GM21381 (cell line): ENCODE data around the gene CA14.
A peak's percentile ranks its signal among the peaks of the same experiment; 100 is the strongest.
"Not testable (repeated sequence)": the region's sequence is repeated elsewhere in the genome, so short reads cannot be mapped to it uniquely, and the experiment has no call there.

Experiments used
- ATAC-seq: cut with Tn5 transposase; IDR thresholded peaks from one replicate; pipeline ENCODE4 v1.9.1; 2021; ENCODE audit warnings: mild to moderate bottlenecking, moderate library complexity; ENCODE audit not compliant: unreplicated experiment

CA14 gene

DNA sequence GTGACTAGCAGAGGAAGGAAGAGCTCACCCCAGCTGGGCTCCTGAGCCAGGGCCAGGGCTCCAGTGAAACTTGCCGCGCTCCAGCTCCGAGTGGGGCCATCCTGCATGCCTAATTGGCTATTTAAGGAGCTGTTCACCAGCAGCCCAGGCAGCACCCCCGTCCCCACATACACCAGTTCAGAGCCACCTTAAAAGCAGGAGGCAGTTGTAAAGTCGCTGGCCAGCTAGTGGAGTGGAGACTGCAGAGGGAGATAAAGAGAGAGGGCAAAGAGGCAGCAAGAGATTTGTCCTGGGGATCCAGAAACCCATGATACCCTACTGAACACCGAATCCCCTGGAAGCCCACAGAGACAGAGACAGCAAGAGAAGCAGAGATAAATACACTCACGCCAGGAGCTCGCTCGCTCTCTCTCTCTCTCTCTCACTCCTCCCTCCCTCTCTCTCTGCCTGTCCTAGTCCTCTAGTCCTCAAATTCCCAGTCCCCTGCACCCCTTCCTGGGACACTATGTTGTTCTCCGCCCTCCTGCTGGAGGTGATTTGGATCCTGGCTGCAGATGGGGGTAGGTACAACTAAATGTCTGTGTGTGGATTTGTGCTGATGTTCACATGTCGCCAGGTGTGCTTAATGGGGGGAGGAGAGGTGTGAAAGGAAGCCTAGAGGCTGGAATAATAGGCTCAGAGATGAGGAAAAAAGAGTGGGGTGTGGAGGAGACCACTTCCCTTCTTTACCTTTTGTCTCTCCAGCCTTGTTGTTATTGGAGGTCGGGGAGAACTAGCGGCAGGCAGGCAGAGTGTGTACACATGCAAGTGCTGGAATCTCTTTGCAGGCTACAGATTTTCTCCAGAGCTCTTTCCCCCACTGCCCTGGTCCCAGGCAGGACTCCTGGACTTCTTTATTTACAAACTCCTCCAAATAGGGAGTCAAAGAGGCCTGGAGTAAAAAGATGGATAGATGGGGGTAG is at the start of gene CA14:
CA14 (plus strand) TSS at position 151 of the 962 bp plus-strand sequence; CDS start at position 506, 355 bp downstream.
- ATAC-seq = no peak

DNA sequence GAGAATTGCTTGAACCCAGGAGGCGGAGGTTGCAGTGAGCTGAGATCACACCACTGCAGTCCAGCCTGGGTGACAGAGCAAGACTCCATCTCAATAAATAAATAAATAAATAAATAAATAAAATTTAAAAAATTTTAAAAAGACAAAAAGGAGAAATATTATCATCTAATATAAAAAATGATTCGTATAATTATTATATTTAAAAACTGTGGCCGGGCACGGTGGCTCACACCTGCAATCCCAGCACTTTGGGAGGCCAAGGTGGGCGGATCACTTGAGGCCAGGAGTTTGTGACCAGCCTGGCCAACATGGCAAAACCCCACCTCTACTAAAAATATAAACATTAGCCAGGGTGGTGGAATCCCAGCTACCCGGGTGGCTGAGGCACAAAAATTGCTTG is 49.1 kb upstream of the CA14 start:
- ATAC-seq = not testable (repeated sequence)

DNA sequence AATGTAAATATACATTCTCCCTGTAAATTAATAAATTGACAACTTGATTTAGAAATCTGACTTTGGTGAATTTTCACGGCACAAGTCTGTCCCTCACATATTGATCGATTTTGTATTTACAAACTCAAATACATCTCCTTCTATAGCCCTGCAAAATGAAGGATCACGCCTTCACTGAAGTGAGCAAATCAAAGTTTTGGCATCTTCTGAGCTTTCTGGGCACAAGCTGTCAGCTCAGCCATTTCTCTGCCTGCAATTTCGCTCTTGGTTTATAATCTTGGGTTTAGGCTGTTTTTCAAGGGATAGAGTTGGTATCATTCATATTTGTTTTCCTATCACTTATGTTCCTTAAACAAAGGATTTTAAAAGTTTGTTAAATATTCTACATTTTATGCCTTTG is 47.5 kb upstream of the CA14 start:
- ATAC-seq = no peak

DNA sequence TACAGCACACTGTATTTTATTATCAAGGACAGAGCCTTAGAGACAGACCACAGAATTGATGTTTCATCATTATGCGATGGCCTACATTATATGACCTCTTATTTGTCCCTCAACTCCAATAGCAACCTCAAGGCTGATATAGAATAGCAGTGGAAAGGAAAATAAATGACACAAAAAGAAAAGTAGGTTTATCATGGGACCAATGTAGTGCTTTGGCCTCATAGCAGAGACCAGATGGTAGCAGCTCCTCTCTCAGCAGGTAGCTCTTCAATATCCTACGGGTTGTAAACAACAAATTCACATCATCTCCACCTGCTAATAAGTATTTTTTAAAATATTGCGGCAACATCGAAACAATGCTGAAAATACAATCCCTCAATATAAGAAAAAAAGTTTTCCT is 46.9 kb upstream of the CA14 start:
- no peak for ATAC-seq

DNA sequence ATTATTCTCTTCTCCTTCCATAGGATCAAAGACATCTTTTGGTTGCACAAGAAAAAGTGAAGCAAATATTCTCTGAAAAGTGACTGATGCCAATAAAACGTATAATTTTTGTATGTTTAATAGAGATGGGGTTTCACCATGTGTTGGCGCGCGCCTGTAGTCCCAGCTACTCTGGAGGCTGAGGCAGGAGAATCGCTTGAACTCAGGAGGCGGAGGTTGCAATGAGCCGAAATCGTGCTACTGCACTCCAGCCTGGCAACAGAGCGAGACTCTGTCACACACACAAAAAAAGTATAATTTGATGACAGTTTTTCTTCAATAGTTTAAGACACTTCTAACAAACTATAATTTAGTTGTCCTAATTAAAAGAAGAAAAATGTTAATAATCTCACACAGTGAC is 45.5 kb upstream of the CA14 start:
- no peak for ATAC-seq

DNA sequence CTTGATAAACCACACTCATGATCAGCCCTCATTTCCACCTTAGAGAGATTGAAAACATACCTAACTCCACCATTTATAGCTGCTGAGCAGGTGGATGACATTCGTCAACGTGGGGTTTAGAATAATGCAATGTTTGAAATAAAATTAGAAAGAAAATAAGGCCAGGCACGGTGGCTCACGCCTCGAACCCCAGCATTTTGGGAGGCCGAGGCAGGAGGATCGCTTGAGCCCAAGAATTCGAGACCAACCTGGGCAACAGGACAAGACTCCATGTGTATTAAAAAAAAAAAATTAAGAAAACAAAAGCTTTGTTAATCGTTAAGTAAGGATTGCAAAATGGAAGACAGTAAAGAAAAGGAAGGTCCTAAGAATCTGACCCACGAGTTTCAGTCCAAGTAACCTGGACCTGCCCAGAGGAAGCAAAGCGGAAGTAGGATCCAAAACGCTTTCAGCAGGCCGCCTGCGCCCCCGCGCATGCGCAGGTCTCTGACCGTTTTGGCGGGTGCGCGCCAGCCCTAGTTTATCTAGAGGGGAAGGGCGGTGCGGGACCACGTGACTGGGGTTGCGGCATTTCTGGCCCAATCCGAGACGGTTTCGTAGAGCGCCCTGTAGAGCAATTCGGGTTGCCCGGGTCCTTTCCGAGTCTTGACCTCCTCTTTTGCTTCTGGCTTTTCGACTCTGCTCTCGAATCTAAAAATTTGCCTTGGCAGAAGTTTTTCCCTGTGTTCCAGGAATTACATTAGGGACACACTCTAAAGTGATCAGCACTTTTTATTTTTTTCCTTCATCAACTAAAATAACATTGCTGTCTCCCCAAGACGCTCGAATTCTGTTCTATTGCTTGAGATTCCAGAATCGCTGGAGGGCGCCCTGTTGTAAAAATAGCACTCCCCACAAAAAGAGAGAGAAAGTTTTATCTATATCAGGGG is 44.1 kb upstream of the CA14 start:
- ATAC-seq = peak; percentile 90

DNA sequence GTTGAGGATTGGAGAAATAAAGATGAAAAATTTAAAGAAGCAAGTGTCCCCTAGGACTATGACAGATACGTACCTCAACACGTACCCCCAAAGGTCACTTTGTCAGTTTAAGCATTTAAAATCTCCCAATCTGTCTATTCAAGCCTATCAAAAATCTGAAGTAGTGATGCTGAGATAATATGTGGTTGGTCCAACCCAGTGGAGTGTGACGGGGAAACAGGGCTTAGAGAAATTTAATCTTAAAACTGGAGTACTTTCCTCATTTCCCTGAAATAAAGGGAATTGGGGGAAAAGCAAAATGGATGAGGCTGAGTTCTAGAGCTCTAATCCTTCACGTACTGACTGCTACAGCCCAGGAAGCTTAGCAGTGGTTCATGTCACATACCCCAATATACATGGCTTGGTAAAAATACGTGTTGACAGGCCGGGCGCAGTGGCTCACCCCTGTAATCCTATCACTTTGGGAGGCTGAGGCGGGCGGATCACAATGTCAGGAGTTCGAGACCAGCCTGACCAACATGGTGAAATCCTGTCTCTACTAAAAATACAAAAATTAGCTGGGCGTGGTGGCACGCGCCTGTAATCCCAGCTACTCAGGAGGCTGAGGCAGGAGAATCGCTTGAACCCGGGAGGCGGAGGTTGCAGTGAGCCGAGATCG is 43.3 kb upstream of the CA14 start:
- ATAC-seq = not testable (repeated sequence)

DNA sequence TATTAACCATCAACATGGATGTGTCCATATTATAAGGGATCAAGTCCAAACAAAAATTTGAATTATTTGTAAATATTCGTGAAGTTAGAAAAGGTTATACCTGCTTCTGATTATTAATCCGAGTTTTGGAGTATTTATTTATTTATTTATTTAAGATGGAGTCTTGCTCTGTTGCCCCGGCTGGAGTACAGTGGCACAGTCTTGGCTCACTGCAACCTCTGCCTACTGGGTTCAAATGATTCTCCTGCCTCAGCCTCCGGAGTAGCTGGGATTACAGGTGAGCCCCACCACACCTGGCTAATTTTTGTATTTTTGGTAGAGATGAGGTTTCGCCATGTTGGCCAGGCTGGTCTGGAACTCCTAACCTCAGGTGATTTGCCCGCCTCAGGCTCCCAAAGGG is 41.7 kb upstream of the CA14 start:
- not testable (repeated sequence) for ATAC-seq

DNA sequence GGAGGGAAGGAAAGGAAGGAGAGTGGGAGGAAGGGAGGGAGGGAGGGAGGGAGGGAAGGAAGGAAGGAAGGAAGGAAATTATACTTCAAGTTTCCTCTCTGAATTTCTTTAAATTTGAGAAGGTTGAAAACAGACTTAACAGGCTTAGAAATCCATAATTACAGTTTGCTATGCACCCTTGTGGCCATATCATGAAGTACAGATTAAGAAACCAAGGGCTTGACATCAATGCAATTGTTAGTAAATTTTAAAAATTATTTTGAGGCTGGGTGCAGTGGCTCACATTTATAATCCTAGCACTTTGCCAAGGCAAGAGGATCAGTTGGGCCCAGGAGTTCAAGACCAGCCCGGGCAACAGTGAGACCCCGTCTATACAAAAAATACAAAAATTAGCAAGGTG is 36.0 kb upstream of the CA14 start:
- ATAC-seq = no peak

DNA sequence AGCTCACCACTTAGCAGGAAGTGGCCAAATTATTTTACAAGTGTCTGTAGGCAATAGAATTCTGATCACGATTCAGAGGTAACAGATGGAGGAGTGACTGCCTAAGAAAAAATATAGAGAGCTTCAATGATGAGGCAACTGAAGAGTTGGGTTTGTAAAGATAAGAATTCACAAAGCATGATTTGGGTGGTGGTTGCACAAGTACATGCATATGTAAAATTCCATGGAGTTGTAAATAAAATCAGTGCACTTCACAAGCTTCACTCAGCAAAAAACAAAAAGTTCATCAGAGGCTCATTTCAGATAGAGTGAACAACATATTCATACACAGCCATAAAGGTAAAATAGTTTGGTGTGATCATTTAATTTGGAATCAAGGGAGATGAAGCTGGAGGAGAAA is 32.6 kb upstream of the CA14 start:
- ATAC-seq = no peak

DNA sequence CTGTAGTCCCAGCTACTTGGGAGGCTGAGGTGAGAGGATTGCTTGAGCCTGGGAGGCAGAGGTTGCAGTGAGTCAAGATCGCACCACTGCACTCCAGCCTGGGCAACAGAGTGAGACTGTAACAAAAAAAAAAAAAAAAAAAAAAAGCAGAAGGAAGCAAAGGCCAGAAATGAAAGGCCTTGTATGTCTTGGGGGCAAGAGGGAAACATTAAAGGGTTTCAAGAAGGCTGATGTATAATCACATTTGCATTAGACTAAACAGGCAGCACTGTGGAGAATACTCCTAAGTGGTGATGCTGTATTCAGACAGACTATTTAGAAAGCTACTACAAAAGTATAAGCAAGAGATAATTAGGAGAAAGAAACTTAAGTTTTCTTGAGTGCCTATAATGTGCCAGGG is 32.0 kb upstream of the CA14 start:
- ATAC-seq = no peak

DNA sequence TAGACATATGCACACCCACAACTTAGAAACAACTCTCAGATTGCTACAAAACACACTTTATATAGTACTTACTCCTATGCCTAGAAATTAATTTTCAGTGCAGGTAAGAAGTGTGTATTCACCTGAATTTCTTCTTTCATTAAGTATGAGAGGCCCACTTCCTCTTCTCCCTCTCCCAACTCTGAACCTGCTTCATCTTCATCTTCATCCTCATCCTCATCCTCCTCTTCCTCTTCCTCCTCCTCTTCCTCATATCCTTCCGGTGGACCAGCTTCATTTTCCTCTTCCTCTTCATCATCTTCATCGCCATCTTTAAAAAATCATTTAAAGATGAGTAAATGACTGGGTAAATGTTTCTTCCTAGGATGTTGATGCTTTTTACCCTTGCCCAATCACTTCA is 31.1 kb upstream of the CA14 start:
- no peak for ATAC-seq

DNA sequence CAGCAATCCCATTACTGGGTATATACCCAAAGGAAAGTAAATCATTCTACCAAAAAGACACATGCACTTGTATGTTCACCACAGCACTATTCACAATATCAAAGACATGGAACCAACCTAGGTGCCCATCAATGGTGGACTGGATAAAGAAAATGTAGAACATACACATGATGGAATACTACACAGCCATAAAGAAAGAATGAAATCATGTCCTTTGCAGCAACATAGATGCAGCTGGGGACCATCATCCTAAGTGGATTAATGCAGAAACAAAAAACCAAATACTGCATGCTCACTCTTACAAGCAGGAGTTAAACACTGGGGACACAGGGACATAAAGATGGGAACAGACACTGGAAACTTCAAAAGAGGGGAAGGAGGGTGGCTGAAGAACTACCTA is 30.3 kb upstream of the CA14 start:
- ATAC-seq = no peak

DNA sequence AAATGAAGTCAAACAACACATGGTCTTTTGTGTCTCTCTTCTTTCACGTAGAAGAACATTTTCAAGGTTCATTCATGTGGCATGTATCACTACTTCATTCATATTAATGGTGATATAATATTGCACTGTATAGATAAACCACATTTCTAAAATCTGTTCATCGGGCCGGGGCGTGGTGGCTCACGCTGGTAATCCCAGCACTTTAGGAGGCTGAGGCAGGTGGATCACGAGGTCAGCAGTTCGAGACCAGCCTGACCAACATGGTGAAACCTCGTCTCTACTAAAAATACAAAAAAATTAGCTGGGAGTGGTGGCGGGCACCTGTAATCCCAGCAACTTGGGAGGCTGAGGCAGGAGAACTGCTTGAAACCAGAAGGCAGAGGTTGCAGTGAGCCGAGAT is 29.3 kb upstream of the CA14 start:
- not testable (repeated sequence) for ATAC-seq

DNA sequence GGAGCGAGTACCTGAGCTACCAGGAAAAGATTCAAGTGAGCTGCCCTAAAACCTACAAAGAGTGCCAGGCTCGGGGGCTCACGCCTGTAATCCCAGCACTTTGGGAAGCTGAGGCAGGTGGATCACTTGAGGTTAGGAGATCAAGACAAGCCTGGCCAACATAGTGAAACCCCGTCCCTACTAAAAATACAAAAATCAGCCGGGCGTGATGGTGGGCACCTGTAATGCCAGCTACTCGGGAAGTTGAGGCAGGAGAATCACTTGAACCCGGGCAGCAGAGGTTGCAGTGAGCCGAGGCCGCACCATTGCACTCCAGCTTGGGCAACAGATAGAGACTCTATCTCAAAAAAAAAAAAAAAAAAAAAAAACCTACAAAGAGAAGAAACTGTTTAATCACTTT is 24.7 kb upstream of the CA14 start:
- ATAC-seq = not testable (repeated sequence)

DNA sequence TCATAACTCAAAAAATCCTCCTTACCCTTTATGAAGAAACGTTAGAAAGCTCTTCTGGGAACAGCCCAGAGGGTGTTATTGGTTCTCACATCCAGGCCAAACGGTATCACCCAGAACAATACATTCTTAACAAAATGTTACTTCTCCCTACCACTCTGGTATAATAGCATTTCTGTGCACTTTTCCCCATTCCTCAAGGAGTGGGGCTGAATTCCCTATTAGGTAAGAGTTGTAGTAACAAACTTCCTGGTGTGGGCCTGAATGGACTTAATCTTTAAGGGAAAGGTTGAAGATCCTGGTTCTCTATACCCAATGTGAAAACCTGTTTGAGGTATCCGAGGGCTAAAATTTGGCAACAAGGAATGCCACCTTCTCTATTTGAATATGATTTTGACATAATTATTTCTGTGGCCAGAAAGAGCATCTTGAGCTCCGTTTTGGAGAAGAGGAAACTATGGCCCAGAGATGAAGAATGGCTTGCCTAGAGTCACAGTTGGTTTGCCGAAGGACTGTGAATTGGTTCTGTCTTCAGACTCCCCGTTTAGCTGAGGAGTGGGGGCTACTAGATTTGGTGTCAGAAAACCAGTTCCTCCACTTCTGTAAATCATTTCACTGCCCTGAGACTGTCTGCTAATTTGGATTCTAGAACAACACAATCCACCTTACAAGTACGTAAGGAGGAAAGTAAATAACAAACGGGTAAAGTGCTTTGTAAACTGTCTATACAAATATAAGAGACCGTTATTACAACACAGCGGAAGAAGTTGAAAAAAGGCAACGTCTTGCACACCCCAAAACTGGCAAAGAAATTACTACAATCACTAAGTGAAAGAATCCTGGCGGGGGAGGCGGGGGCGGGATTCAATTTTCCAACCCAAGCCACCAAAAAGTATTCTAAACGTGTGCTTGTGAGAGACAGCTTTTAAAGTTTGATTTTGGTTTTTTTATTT is 23.9 kb upstream of the CA14 start:
- no peak for ATAC-seq

DNA sequence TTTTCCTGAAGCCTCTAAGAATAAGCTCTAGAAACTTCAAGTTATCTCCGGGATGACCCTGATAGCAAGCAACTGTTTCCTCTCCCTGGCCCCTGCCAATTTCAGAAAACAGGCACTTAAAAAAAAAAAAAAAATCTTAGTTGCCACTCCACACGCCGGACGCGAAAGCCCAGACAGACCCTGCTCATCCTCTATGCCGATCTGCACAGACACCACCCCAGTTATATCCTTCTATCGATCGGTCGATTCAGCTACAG is 23.3 kb upstream of the CA14 start:
- no peak for ATAC-seq

DNA sequence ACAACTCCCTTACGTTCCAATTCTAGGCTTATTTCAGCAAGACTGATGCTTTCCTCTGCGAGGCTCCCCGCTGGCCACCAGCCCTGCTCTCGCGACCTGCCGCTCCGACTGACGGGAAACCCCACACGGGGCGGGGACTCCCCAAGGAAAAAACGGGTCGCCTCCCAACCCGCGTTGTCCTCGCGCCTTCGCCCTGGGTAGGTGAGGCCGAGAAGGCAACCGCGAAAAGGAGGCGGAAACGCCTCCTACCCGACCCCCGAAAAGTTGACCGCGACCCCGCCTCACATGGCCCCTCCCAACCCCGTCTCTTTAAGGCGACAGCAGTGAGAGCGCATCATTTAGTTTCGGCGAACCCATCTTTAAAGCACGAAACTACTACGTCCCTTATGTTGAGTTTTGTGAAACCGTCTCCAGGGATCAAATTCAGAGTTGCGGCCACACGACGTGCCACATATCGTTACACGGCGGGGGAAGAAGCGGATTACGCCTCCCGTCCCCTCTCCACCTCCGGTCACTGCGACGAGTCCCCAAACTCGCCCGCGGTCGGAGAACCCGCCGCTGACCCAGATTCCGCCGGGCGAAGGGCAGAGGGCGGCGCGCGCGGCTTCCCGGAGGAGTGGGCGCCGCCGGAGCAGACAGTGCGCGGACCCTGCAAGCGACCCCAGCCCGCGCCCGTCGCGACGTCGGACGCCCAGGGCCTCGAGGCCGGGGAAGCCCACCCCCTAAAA is 22.8 kb upstream of the CA14 start:
- ATAC-seq = peak; percentile 49

DNA sequence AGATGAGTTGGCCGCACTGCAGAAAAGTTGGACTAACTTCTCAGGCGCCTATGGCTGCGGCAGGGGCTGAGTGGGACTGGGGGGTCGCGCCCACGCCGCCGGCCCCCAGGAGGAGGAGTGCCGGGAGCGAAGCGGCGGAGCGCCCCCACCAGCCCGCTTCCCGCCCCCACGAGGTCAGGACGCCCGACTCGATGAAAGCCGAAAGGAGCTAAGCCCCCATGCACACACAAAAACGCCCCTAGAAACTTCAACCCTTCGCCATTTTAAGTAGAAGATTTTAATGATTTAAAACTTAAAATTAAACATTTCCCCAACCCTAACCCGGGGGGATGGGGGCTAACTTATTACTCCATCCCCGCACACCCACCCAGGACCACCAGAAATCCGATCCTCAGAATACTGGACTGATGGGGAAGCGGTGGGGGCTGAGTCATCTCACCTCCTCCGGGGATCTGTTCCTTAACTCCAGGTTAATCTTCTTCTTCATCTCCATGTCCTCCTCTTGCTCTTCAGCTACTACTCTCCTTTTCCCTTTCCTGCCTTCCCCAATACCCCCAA is 22.2 kb upstream of the CA14 start:
- peak; percentile 5 for ATAC-seq
